Activated CD4-positive, CD25-positive, alpha-beta regulatory T cell treated with anti-CD3 and anti-CD28 coated beads, Interleukin-2, amount 50 U/mL, for 24 hours (primary cell): Measurements from ENCODE around the gene MYO5C.
"Not testable (repeated sequence)": the region's sequence is repeated elsewhere in the genome, so short reads cannot be mapped to it uniquely, and the experiment has no call there.

Experiments
- ATAC-seq, 2 donors: fragments of 150-1000 bp; cut with Tn5 transposase; one replicate each; pipeline ENCODE4 v1.10.0; 2021; ENCODE audit warnings: mild to moderate bottlenecking in 1 of 2, moderate library complexity in 1 of 2

MYO5C gene

DNA sequence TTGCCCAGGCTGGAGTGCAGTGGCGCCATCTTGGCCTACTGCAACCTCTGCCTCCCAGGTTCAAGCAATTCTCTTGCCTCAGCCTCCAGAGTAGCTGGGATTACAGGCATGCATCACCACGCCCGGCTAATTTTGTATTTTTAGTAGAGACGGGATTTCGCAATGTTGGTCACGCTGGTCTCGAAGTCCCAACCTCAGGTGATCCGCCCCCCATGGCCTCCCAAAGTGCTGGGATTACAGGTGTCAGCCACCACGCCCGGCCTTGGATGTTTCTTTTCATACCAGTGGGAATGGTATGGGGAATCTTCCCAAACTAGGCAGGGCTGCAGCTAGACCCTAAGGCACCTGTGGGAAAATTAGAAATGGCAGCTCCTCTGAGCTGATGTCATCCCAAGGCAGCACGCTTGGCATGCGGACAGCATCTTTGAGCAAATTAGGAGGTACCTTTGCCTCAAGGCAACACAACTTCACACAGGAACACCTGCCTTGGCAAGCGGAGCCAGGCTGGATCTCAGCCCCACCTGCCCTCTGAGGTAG is 56.5 kb downstream of the MYO5C start:
- ATAC-seq: not testable (repeated sequence)

DNA sequence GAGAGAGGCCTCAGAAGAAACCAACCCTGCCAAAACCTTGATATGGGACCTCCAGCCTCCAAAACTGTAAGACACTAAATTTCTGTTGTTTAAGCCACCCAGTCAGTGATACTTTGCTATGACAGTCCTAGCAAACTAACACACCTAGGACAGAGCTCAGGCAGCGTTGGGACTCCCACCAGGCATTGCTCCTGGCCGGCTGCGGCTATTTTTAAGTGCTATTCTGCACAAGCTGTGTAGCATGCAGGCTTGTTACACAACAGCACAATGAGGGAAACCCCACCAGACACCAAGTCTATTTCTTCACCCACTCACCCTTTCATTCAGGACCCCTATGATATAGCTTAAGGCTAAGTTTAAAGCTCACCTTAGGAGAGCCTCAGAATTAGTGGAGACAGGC is 57.5 kb downstream of the MYO5C start:
- no peak for ATAC-seq

- ATAC-seq: peak in 1 of 2 donors; percentile 29
Measured at GRCh38 chr15:52236013-52236412, 59.6 kb downstream of the MYO5C start.

DNA sequence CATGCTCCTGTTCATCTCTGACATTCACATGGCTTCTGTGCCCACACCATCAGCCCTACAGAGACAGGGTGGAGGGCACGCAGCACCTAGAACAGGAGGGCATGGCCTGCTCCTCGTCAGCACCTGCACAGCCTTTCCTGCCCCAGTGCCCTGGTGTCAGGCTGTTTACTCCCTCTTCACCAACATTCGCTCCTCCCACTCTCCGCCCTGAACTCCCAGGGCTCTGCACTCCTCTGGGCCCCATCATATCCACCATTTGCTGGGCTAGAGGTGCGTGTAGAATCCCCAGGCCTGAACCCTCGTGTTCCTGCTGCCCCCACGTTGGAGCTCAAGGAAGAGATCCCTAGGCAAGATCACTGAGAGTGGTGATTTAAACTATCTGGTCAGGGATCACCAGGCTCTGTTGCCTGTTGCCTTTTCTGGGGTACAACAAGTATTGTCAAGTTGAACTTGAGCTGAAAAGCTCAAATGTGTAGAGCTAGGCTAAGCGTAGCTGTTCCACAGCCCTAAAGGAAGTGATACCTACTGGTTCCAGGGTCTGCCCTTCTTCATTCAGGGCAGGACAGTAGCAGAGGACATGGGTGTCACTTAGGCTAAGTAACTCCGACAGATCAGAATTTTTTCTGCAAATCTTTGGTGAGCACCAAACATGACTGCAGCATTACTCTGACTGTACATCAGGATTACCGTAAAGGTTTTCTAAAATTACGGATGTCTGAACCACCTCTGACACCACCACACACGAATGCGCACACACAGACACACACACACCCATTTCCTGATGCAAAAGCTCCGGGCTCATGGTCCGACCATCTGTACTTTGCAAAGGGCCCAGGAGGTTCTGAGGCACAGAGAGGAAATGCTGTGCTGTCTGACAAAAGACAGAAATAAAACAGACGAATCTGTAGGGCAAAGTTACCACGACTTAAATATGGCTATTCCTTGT is 60.7 kb downstream of the MYO5C start:
- ATAC-seq: peak; percentile 69 to 71

- peak; percentile 21 to 24 for ATAC-seq
Measured at GRCh38 chr15:52233405-52233804, 62.2 kb downstream of the MYO5C start.

GRCh38 chr15:52232327-52232726 is 63.3 kb downstream of the MYO5C start:
- peak; percentile 19 to 34 for ATAC-seq

DNA sequence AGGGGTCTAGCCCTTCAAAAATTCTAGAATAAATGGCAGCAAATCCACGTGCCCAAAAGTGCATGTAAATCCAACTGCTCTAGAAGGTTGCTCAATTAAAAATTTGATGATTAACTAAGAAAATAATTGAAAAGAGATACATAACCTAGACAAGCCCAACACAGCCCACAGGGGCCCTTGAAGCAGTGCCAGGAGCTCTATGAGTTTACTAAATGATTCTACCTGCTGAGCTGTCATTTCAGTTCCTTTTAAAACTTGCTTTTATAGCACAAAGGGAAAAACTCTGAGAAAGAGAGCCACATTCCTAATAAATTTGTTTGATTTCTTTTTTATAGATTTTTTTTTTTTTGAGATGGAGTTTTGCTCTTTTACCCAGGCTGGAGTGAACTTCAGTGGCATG is 65.5 kb downstream of the MYO5C start:
- ATAC-seq: no peak

GRCh38 chr15:52228921-52229320 is 66.7 kb downstream of the MYO5C start:
- no peak for ATAC-seq

DNA sequence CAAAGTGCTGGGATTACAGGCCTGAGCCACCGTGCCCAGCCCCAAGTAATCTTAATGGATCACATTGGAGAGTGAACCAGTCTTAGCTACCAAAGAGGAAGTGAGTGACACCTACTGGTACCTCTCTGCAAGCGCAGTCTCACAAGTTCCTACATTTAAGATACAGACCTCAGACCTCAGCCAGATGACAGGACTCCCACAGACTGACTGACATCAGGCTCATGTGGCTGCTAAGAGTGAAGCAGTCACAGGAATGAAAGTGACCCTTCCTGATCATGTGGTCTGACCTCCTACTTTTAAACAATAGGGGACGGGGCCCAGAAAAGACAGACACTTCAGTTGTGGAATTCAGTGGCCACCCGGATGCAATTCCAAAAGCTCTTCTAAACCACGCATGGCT is 68.1 kb downstream of the MYO5C start:
- peak; percentile 92 to 94 for ATAC-seq

GRCh38 chr15:52225230-52225629 is 70.4 kb downstream of the MYO5C start:
- no peak for ATAC-seq

DNA sequence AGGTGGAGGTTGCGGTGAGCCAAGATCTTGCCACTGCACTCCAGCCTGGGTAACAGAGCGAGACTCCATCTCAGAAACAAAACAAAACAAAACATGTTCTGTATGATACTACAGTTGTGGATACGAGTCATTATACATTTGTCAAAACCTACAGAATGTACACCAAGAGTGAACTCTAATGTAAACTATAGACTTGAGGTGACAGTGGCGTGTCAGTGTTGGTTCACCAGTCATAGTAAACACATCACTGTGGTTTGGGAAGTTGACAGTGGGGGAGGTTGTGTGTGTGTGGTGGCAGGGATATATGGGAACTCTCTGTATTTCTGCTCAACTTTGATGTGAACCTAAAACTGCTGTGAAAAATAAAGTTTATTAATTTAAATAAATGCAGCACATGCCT is 71.4 kb downstream of the MYO5C start:
- peak in 1 of 2 donors; percentile 4 for ATAC-seq

DNA sequence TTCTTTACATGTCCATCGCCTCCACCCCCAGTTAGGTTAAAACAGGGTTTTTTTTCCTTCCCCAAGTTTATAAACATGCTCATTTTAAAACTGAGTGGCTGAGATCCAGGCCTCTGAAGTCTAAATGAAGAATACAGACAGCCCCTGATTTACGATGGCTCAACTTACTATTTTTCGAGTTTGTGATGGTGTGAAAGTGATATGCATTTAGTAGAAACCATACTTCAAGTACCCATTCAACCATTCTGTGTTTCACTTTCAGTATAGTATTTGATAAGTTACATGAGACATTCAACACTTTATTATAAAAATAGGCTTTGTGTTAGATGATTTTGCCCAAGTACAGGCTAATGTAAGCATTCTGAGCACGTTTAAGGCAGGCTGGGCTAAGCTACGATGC is 73.9 kb downstream of the MYO5C start:
- peak; percentile 80 to 83 for ATAC-seq

DNA sequence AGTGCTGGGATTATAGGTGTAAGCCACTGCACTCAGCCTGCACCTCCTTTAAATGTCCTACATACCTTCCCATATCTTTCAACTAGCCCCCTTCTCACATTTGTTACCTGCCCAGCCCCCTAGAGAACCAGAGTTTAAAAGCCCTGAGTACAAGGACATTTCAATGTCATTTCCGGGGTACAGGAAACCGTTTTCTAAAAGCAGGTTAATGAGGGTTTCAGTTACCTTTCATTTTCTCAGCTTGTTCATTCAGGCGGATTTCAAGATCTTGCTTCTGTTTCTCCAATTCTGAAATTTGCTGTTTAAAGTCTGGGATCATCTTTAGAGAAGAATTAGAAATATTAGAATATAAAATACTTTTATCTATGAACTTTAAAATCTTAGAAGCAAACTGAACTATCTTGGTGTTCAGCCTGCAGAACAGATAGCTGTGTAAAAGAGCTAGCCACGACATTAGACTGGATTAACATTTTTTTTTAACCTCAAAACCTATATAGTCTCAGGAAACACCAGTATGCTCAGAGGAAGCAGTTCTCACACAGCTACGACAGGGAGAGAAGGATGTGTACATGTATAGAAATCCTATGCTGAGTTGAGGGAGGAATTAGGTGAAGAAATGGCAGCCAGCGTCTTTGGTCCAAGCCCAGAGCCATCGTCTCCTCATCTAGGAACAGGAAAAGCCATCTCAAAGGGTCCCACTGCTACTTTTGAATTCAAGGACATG is 74.5 kb downstream of the MYO5C start:
- ATAC-seq: peak; percentile 7 to 32

GRCh38 chr15:52220251-52220650 is 75.4 kb downstream of the MYO5C start:
- no peak for ATAC-seq

DNA sequence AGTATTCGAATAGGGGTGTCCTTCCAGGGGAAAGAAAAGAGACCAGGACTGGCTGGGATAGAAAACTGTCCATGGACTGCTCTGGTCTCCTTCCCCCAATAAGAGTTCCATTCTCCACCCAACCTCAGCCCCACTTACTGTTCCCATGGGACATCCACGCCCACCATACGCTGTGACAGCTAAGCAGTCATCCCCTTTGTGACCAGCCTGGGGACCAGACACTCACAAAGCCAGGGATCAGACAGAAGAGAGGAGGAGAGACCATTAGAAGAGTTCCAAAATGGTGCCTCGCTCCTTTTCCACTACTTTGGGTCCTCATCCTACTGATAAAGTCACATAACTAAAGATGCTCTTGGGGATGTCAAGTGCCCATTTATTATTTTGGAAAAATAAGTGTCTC is 76.8 kb downstream of the MYO5C start:
- no peak for ATAC-seq

DNA sequence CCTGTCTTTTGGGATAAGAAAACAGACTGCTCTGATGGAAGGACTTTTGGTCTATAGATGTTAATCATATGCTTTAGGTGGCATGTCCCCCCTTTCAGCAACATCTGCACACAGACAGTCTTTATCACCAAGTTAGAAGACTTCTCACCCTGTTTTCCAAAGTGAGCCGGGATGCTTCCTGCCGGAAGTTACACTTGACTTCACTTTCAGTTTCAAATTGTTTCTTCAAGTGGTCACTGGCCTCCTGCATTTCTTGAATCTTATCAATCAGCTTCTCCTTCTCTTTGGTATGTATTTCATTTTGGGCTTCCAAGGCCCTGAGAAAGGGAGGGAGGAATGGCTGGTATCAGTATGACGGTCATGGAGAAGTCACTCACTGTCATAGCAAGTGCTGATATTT is 77.2 kb downstream of the MYO5C start:
- ATAC-seq: no peak

GRCh38 chr15:52217186-52217585 is 78.4 kb downstream of the MYO5C start:
- ATAC-seq: no peak

- no peak for ATAC-seq
Measured at GRCh38 chr15:52214553-52214952, 81.1 kb downstream of the MYO5C start.

DNA sequence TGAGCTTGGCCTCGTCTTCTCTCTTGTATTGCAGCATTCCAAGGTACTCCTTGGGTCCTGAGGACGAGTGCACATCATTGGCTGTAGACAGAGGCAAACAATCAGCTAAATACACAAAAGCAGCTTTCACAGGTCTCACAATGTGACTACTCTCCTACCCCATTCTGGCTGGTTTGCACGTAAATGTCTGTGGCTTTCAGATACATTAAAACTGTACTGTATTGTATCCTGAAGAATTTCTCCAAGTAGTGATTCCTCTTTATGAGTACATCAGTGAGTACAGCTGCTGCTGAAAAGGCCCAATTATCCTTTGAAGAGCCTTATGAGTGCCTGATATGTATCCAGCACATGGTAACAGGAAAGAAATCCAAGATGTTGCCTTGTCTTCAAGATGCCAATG is 82.4 kb downstream of the MYO5C start:
- no peak for ATAC-seq

GRCh38 chr15:52208306-52208946 is 87.2 kb downstream of the MYO5C start:
- peak; percentile 79 to 84 for ATAC-seq

DNA sequence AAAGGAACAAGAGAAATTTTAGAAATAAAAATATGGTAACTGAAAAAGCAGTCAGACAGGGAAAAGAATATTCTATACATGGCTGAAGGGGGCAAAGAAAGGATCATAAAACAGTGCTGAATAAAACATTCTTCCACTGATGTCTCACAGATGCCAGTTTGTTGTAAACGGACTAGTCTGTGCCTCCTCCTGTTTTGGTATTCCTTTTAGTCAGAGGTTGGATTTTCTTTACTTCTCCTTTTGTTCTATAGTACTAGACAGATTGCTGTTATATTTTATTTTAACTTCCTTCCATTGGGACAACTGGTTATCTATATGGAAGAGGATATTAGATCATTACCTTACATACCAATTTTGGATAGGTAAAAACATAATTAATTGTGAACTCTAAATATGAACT is 88.4 kb downstream of the MYO5C start:
- no peak for ATAC-seq

DNA sequence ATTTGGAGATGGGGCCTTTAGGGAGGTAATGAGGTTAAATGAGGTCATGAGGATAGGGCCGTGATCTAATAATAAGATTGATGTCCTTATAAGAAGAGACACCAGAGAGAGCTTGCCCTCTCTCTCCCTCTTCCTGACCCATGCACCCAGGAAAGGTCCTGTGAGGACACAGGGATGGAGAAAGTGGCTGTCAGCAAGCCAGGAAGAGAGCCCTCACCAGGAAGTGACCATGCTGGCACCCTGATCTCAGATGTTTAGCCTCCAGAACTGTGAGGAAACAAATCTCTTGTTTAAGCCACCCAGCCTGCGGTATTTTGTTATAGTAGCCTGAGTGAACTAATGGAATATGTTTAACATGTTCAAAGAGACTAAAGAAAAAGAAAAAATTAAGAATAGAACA is 89.2 kb downstream of the MYO5C start:
- no peak for ATAC-seq

GRCh38 chr15:52204657-52205056 is 90.9 kb downstream of the MYO5C start:
- no peak for ATAC-seq
